SK-N-SH (cell line): ENCODE data around the gene SLC10A7.

Experiments used
- CTCF ChIP-seq: fragments of 200-600 bp; sonication (generic); IDR thresholded peaks from 2 replicates; pipeline ENCODE4 v1.6.1; 2017; ENCODE audit warnings: antibody characterized with exemption, mild to moderate bottlenecking, moderate library complexity
- EP300 ChIP-seq, 2 experiments: IDR thresholded peaks; 2 replicates each; pipeline versions ENCODE4 v1.4.0 to v1.6.1; 2012; ENCODE audit warnings: borderline replicate concordance in 1 of 2, low read depth in 1 of 2, low read length in 1 of 2
- EZH2phosphoT487 ChIP-seq: fragments of 200-600 bp; sonication (generic); IDR thresholded peaks from 2 replicates; pipeline ENCODE4 v1.6.1; 2017; ENCODE audit warnings: low read depth, mixed run types, mild to moderate bottlenecking, antibody characterized with exemption, moderate library complexity, borderline replicate concordance
- JUND ChIP-seq: IDR thresholded peaks from 2 replicates; pipeline ENCODE4 v1.4.0; 2012
- MAX ChIP-seq: IDR thresholded peaks from 2 replicates; pipeline ENCODE4 v1.4.0; 2012; ENCODE audit warnings: low read depth
- MXI1 ChIP-seq: IDR thresholded peaks from 2 replicates; pipeline ENCODE4 v1.6.1; 2012; ENCODE audit warnings: mild to moderate bottlenecking, low read depth, low read length, improper control_type of control experiment
- POLR2AphosphoS5 ChIP-seq: IDR thresholded peaks from 2 replicates; pipeline ENCODE4 v1.6.1; 2012; ENCODE audit warnings: low read depth, low read length
- RCOR1 ChIP-seq: fragments of 150-350 bp; IDR thresholded peaks from 2 replicates; pipeline ENCODE4 v1.6.1; 2017; ENCODE audit warnings: antibody characterized with exemption, low read length
- TAF1 ChIP-seq: IDR thresholded peaks from 2 replicates; pipeline ENCODE4 v1.6.1; 2012; ENCODE audit warnings: low read depth, mild to moderate bottlenecking, low read length, moderate library complexity, borderline replicate concordance
- TEAD4 ChIP-seq: IDR thresholded peaks from 2 replicates; pipeline ENCODE4 v1.4.0; 2012; ENCODE audit warnings: mild to moderate bottlenecking, borderline replicate concordance; ENCODE audit not compliant: insufficient read depth
- YY1 ChIP-seq: IDR thresholded peaks from 2 replicates; pipeline ENCODE4 v1.4.0; 2012; ENCODE audit warnings: low read depth, mild to moderate bottlenecking

- TF ChIP-seq CTCF (no peak), MXI1 (no peak), TAF1 (no peak), JUND (no peak), POLR2AphosphoS5 (no peak), RCOR1 (no peak), TEAD4 (no peak), EP300 (IDR thresholded peaks at IDR 0.05; ENCODE audit: borderline replicate concordance in 1 of 2, low read depth in 1 of 2, low read length in 1 of 2) (no peak), EZH2phosphoT487 (no peak), YY1 (no peak), MAX (no peak)
Measured at GRCh38 chr4:146224326-146224966, 297.3 kb downstream of the SLC10A7 start.
